C4-2B (cell line): ENCODE results near the gene OPCML.

Source experiments
- H3K27ac ChIP-seq: fragments of 450-650 bp; 2 replicates; pipeline ENCODE4 v1.5.1; 2017
- CTCF ChIP-seq: fragments of 450-650 bp; conservative IDR thresholded peaks from 2 replicates; pipeline ENCODE4 v1.5.1; 2017; ENCODE audit warnings: mild to moderate bottlenecking
- ZFX ChIP-seq: fragments of 450-650 bp; IDR thresholded peaks from 2 replicates; pipeline ENCODE4 v1.6.1; 2017

Gene OPCML

GRCh38 chr11:132464003-132464342 is 1068.3 kb downstream of the OPCML start:
- H3K27ac ChIP-seq, result no peak overlapping the region
- TF ChIP-seq ZFX (no peak), CTCF (no peak)

- TF ChIP-seq ZFX (no peak), CTCF (no peak)
- H3K27ac ChIP-seq, result no peak overlapping the region
Observed at GRCh38 chr11:132463295-132464002, 1068.9 kb downstream of the OPCML start.

GRCh38 chr11:132459736-132460135 is 1072.6 kb downstream of the OPCML start:
- no peak for TF ChIP-seq ZFX
- no peak for TF ChIP-seq CTCF
- no peak overlapping the region for H3K27ac ChIP-seq

- no peak overlapping the region for H3K27ac ChIP-seq
- no peak for TF ChIP-seq CTCF
- TF ChIP-seq ZFX, result no peak
Observed at GRCh38 chr11:132457445-132457844, 1074.9 kb downstream of the OPCML start.

GRCh38 chr11:132456751-132457328 is 1075.5 kb downstream of the OPCML start:
- no peak overlapping the region for H3K27ac ChIP-seq
- TF ChIP-seq CTCF (no peak), ZFX (no peak)

GRCh38 chr11:132455044-132455443 is 1077.3 kb downstream of the OPCML start:
- H3K27ac ChIP-seq, result no peak overlapping the region
- TF ChIP-seq CTCF (no peak), ZFX (no peak)

GRCh38 chr11:132453406-132453805 is 1078.9 kb downstream of the OPCML start:
- TF ChIP-seq CTCF, result no peak
- TF ChIP-seq ZFX, result no peak
- H3K27ac ChIP-seq, result no peak overlapping the region
